Esophagus squamous epithelium (tissue), 4 donors: ENCODE data around the gene ANO4.

Experiments
- POLR2A ChIP-seq, 4 donors: fragments of 450-650 bp; IDR thresholded peaks; one replicate each; pipeline ENCODE4 v1.6.1; 2017; ENCODE audit warnings: antibody characterized with exemption in 4 of 4, mild to moderate bottlenecking in 4 of 4, moderate library complexity in 3 of 4
- TF ChIP-seq, protein P1 (sequence below), 6 experiments: fragments of 450-650 bp in 4 of 6; fragments of 200-600 bp in 2 of 6; sonication (generic) in 2 of 6; IDR thresholded peaks; one replicate each; pipeline ENCODE4 v1.5.1; 2016 to 2019; ENCODE audit warnings: antibody characterized with exemption in 6 of 6, mild to moderate bottlenecking in 4 of 6, moderate library complexity in 4 of 6

DNA sequence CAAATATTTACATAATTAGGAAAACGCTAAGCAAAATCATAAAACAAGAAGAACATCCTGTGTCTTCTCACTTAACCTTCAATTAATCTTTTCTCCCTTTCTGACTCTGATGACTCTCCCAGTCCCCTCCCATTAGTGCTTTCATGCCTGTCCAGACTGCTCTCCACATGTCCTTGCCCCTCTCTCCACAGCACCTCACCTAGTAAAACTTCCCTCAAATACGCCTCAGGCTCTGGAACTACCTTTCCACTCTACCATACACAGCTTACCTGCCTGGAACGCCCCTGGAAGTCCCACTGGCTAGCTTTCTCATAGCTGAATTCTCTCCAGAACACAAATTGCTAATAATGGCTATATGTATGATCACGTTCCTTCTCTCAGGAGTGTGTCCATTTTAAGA is 370.7 kb downstream of the ANO4 start:
- TF ChIP-seq, protein P1, sequence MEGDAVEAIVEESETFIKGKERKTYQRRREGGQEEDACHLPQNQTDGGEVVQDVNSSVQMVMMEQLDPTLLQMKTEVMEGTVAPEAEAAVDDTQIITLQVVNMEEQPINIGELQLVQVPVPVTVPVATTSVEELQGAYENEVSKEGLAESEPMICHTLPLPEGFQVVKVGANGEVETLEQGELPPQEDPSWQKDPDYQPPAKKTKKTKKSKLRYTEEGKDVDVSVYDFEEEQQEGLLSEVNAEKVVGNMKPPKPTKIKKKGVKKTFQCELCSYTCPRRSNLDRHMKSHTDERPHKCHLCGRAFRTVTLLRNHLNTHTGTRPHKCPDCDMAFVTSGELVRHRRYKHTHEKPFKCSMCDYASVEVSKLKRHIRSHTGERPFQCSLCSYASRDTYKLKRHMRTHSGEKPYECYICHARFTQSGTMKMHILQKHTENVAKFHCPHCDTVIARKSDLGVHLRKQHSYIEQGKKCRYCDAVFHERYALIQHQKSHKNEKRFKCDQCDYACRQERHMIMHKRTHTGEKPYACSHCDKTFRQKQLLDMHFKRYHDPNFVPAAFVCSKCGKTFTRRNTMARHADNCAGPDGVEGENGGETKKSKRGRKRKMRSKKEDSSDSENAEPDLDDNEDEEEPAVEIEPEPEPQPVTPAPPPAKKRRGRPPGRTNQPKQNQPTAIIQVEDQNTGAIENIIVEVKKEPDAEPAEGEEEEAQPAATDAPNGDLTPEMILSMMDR (IDR thresholded peaks at IDR 0.05), result no peak
- no peak for TF ChIP-seq POLR2A (IDR thresholded peaks at IDR 0.05)
